B cell (primary cell): ENCODE data around the gene PTCHD4. TPM values are rescaled to one million over a fixed set of nuclear protein-coding genes. Genes with fewer than 3 reads are reported as not detected.
"Not testable (repeated sequence)": the region's sequence is repeated elsewhere in the genome, so short reads cannot be mapped to it uniquely, and the experiment has no call there.

Experiments used
- ATAC-seq: fragments of 200-7000 bp; cut with Tn5 transposase; one replicate; pipeline ENCODE4 v1.10.0; 2021; ENCODE audit warnings: low read depth, mild to moderate bottlenecking, moderate number of reproducible peaks, moderate library complexity
- CTCF ChIA-PET: fragments of 350-600 bp; sonication (Branson Sonifier 250); formaldehyde crosslinking; loops from one replicate; lab custom pipeline; 2021; ENCODE audit warnings: antibody characterized with exemption, inconsistent platforms; lab: Charles Lee
- POLR2A ChIA-PET: fragments of 350-600 bp; sonication (Branson Sonifier 250); formaldehyde crosslinking; loops from one replicate; lab custom pipeline; 2021; ENCODE audit warnings: antibody characterized with exemption; lab: Charles Lee
- DNase-seq: peaks from one replicate; pipeline ENCODE4 v3.0.0; 2013
- H2AFZ ChIP-seq: 2 replicates; pipeline ENCODE4 v1.6.1; 2012; ENCODE audit warnings: mild to moderate bottlenecking, low read depth, low read length; ENCODE audit not compliant: insufficient read depth, poor library complexity, severe bottlenecking
- H3K27ac ChIP-seq, 2 donors: 1 replicate in 1 of 2; 2 replicates in 1 of 2; pipeline ENCODE4 v1.5.1; 2012 to 2013; ENCODE audit warnings: low read length in 2 of 2, mild to moderate bottlenecking in 2 of 2, moderate library complexity in 1 of 2
- H3K27me3 ChIP-seq, 4 experiments: fragments of 200-600 bp in 1 of 4; sonication (generic) in 1 of 4; replicated peaks in 1 of 4; 1 replicate in 2 of 4; 2 replicates in 2 of 4; pipeline versions ENCODE4 v1.6.1 to v1.7.0; 2013 to 2016; ENCODE audit warnings: low read length in 3 of 4, mild to moderate bottlenecking in 2 of 4, mixed read lengths in 1 of 4, moderate library complexity in 1 of 4; ENCODE audit not compliant: insufficient read depth in 4 of 4, control insufficient read depth in 3 of 4; ENCODE audit errors: control extremely low read depth in 1 of 4
- H3K36me3 ChIP-seq, 2 experiments: replicated peaks in 1 of 2; 1 replicate in 1 of 2; 2 replicates in 1 of 2; pipeline versions ENCODE4 v1.6.1 to v1.7.1; 2013; ENCODE audit warnings: low read length in 1 of 2; ENCODE audit not compliant: insufficient read depth in 2 of 2, control insufficient read depth in 1 of 2; ENCODE audit errors: control extremely low read depth in 1 of 2, extremely low read depth in 1 of 2
- H3K4me1 ChIP-seq, 2 donors: fragments of 200-600 bp in 1 of 2; sonication (generic) in 1 of 2; 1 replicate in 1 of 2; 2 replicates in 1 of 2; pipeline versions ENCODE4 v1.5.1 to v1.6.1; 2013 to 2017; ENCODE audit warnings: low read length in 2 of 2; ENCODE audit not compliant: control insufficient read depth in 2 of 2, insufficient read depth in 2 of 2
- H3K4me2 ChIP-seq: replicated peaks from 2 replicates; pipeline ENCODE3; 2012; ENCODE audit warnings: mild to moderate bottlenecking, low read depth, low read length; ENCODE audit not compliant: poor library complexity, severe bottlenecking
- H3K4me3 ChIP-seq, 5 experiments: fragments of 200-600 bp in 1 of 5; sonication (generic) in 1 of 5; 1 replicate in 3 of 5; 2 replicates in 2 of 5; pipeline versions ENCODE4 v1.5.1 to v1.7.0; 2011 to 2016; ENCODE audit warnings: low read length in 4 of 5, mild to moderate bottlenecking in 4 of 5, low read depth in 2 of 5, control low read depth in 1 of 5, moderate library complexity in 1 of 5; ENCODE audit not compliant: insufficient read depth in 1 of 5; ENCODE audit errors: control extremely low read depth in 1 of 5, extremely low read depth in 1 of 5
- H3K79me2 ChIP-seq: fragments of 200-600 bp; sonication (generic); one replicate; pipeline ENCODE4 v1.6.0; 2016; ENCODE audit warnings: low read length; ENCODE audit not compliant: control insufficient read depth, insufficient read depth
- H3K9ac ChIP-seq: fragments of 200-600 bp; sonication (generic); 2 replicates; pipeline ENCODE4 v1.6.1; 2017; ENCODE audit warnings: mild to moderate bottlenecking, low read length, moderate library complexity
- H3K9me3 ChIP-seq, 3 donors: one replicate each; pipeline versions ENCODE4 v1.6.1 to v1.7.1; 2013; ENCODE audit warnings: low read length in 2 of 3; ENCODE audit not compliant: control insufficient read depth in 2 of 3, insufficient read depth in 1 of 3; ENCODE audit errors: control extremely low read depth in 1 of 3
- H4K20me1 ChIP-seq: 2 replicates; pipeline ENCODE4 v1.6.0; 2012; ENCODE audit warnings: mild to moderate bottlenecking, low read length; ENCODE audit not compliant: insufficient read depth, control insufficient read depth, poor library complexity, severe bottlenecking
- H3K27ac Mint-ChIP-seq: one replicate; pipeline ENCODE4 v1.8.0; 2021; ENCODE audit warnings: mixed read lengths
- H3K27me3 Mint-ChIP-seq: one replicate; pipeline ENCODE4 v1.8.0; 2021; ENCODE audit warnings: mixed read lengths
- H3K4me1 Mint-ChIP-seq: one replicate; pipeline ENCODE4 v1.8.0; 2021; ENCODE audit warnings: mixed read lengths
- H3K4me3 Mint-ChIP-seq: one replicate; pipeline ENCODE4 v1.8.0; 2021; ENCODE audit warnings: mixed read lengths
- H3K9me3 Mint-ChIP-seq: one replicate; pipeline ENCODE4 v1.8.0; 2022; ENCODE audit warnings: mixed read lengths; ENCODE audit not compliant: insufficient read depth
- EZH2 ChIP-seq: IDR thresholded peaks from 2 replicates; pipeline ENCODE4 v1.6.1; 2012; ENCODE audit warnings: borderline replicate concordance, low read depth, mild to moderate bottlenecking, moderate library complexity, low read length; ENCODE audit not compliant: insufficient read depth, poor library complexity, severe bottlenecking
- whole genome bisulfite sequencing: methylation state at CpG from one replicate; pipeline ENCODE4 v1.1.5; 2013; ENCODE audit warnings: missing lambda C conversion rate; ENCODE audit not compliant: insufficient coverage; 5-methylcytosine and 5-hydroxymethylcytosine counted together
- intact Hi-C: fragments of 100-400 bp; cut with micrococcal nuclease; formaldehyde crosslinking; loops from one replicate; pipeline ENCODE4 v1.10.0; 2022
- polyA plus RNA-seq: library from polyadenylated mRNA; depleted of rRNA; stranded (reverse); fragments of >200 nt; gene quantifications from 2 replicates; pipeline ENCODE4 v1.2.3, GENCODE V29; 2012
- total RNA-seq, 2 donors: library from RNA; stranded (reverse); fragments of 120-200 nt in 1 of 2; gene quantifications; 1 replicate in 1 of 2; 2 replicates in 1 of 2; pipeline versions ENCODE4 v1.2.3 to v1.2.4, GENCODE V29; 2013 to 2022
- TF ChIP-seq, protein P1 (sequence below): fragments of 200-600 bp; IDR thresholded peaks from one replicate; pipeline ENCODE4 v1.8.0; 2022; ENCODE audit warnings: antibody characterized with exemption, mild to moderate bottlenecking

Gene PTCHD4
- total and polyA plus RNA-seq, 2 donors (not counting 1 experiment from before 2014, with no cell fraction given), result not detected

DNA sequence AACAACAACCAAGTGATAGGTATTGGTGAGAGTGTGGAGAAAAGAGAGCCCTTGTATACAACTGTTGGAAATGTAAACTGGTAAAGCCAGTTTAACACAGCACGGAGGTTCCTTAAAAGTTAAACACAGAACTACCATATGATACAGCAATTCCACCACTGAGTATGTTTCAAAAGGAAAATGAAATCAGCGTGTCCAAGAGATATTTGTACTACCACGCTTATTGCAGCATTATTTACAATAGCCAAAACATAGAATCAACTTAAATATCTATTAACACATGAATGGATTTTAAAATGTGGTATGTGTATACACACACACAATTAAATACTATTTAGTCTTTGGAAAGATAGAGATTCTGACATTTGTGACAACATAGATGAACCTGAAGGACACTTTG is 1.1 kb downstream of the PTCHD4 start:
- TF ChIP-seq, protein P1, sequence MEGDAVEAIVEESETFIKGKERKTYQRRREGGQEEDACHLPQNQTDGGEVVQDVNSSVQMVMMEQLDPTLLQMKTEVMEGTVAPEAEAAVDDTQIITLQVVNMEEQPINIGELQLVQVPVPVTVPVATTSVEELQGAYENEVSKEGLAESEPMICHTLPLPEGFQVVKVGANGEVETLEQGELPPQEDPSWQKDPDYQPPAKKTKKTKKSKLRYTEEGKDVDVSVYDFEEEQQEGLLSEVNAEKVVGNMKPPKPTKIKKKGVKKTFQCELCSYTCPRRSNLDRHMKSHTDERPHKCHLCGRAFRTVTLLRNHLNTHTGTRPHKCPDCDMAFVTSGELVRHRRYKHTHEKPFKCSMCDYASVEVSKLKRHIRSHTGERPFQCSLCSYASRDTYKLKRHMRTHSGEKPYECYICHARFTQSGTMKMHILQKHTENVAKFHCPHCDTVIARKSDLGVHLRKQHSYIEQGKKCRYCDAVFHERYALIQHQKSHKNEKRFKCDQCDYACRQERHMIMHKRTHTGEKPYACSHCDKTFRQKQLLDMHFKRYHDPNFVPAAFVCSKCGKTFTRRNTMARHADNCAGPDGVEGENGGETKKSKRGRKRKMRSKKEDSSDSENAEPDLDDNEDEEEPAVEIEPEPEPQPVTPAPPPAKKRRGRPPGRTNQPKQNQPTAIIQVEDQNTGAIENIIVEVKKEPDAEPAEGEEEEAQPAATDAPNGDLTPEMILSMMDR, result no peak
- TF ChIP-seq EZH2, result no peak
- H3K9me3 ChIP-seq, result no peaks in the 10 kb centered on the region
- no peaks in the 10 kb centered on the region for H3K27me3 ChIP-seq
- no peaks in the 10 kb centered on the region for H3K4me1 ChIP-seq
- DNase-seq, result no peak
- H3K27me3 Mint-ChIP-seq, result no peaks in the 10 kb centered on the region
- no peaks in the 10 kb centered on the region for H3K36me3 ChIP-seq
- no peak overlapping the region for H3K9ac ChIP-seq
- H3K4me3 Mint-ChIP-seq, result no peak overlapping the region
- H4K20me1 ChIP-seq, result no peaks in the 10 kb centered on the region
- H2AFZ ChIP-seq, result no peak overlapping the region
- WGBS, result no CpG with 5 or more reads among the region's 3 CpGs
- peaks cover 3% of the 10 kb centered on the region for H3K9me3 Mint-ChIP-seq
- no peak overlapping the region for H3K4me2 ChIP-seq
- H3K27ac Mint-ChIP-seq, result no peak overlapping the region
- H3K27ac ChIP-seq, result no peak overlapping the region
- ChIA-PET POLR2A (no interaction called here), CTCF (no interaction called here)
- H3K79me2 ChIP-seq, result no peaks in the 10 kb centered on the region
- H3K4me3 ChIP-seq, result no peak overlapping the region
- H3K4me1 Mint-ChIP-seq, result no peaks in the 10 kb centered on the region
- intact Hi-C loops, result no loop called here
- no peak for ATAC-seq

DNA sequence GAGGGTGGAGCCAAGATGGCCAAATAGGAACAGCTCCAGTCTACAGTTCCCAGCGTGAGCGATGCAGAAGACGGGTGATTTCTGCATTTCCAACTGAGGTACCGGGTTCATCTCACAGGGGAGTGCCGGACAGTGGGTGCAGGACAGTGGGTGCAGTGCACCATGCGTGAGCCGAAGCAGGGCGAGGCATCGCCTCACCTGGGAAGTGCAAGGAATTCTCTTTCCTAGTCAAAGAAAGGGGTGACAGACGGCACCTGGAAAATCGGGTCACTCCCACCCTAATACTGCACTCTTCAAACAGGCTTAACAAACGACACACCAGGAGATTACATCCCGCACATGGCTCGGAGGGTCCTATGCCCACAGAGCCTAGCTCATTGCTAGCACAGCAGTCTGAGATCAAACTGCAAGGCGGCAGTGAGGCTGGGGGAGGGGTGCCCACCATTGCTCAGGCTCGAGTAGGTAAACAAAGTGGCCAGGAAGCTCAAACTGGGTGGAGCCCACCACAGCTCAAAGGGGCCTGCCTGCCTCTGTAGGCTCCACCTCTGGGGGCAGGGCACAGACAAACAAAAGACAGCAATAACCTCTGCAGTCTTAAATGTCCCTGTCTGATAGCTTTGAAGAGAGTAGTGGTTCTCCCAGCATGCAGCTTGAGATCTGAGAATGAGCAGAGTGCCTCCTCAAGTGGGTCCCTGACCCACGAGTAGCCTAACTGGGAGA is 8.4 kb downstream of the PTCHD4 start:
- H3K4me1 ChIP-seq, POLR2A ChIA-PET, H3K4me3 ChIP-seq, H4K20me1 ChIP-seq, H3K79me2 ChIP-seq, H3K27me3 Mint-ChIP-seq, ATAC-seq, H3K9ac ChIP-seq, H2AFZ ChIP-seq, H3K36me3 ChIP-seq, H3K27ac Mint-ChIP-seq, H3K9me3 Mint-ChIP-seq, CTCF ChIA-PET, H3K27ac ChIP-seq, H3K27me3 ChIP-seq, H3K4me1 Mint-ChIP-seq, DNase-seq, H3K9me3 ChIP-seq, intact Hi-C loops, H3K4me3 Mint-ChIP-seq, H3K4me2 ChIP-seq: not testable (repeated sequence)
- WGBS, result 96% methylated on average over 12 of the region's 17 CpGs
